Neural cell (in vitro differentiated cells): ENCODE data around the gene NINL. TPM values are rescaled to one million over a fixed set of nuclear protein-coding genes. Genes with fewer than 3 reads are reported as not detected.
"Not testable (repeated sequence)": the region's sequence is repeated elsewhere in the genome, so short reads cannot be mapped to it uniquely, and the experiment has no call there.

ENCODE experiments used
- H2AFZ ChIP-seq: fragments of 200-600, 300-800 bp; sonication (generic), shearing (Covaris generic); 2 replicates; pipeline ENCODE4 v1.6.0; 2014; ENCODE audit warnings: low read depth, mild to moderate bottlenecking, antibody characterized with exemption, low read length, moderate library complexity
- H3F3A ChIP-seq: fragments of 200-600 bp; shearing (Covaris generic); 2 replicates; pipeline ENCODE4 v1.6.1; 2016; ENCODE audit warnings: mild to moderate bottlenecking, moderate library complexity, mixed read lengths, antibody characterized with exemption, low read length; ENCODE audit not compliant: insufficient read depth, poor library complexity, severe bottlenecking
- H3K27ac ChIP-seq: fragments of 200-600, 300-800 bp; sonication (generic), shearing (Covaris generic); 2 replicates; pipeline ENCODE4 v1.5.1; 2014; ENCODE audit warnings: mild to moderate bottlenecking, low read length, moderate library complexity
- H3K27me3 ChIP-seq: fragments of 300-800, 200-600 bp; sonication (generic), shearing (Covaris generic); 2 replicates; pipeline ENCODE4 v1.6.0; 2014; ENCODE audit warnings: mild to moderate bottlenecking, low read depth, low read length, moderate library complexity; ENCODE audit not compliant: insufficient read depth
- H3K36me3 ChIP-seq: fragments of 300-800, 200-600 bp; sonication (generic), shearing (Covaris generic); 2 replicates; pipeline ENCODE4 v1.5.1; 2014; ENCODE audit warnings: mild to moderate bottlenecking, antibody characterized with exemption, low read length, moderate library complexity; ENCODE audit not compliant: insufficient read depth
- H3K4me2 ChIP-seq: fragments of 300-800, 200-600 bp; sonication (generic), shearing (Covaris generic); 2 replicates; pipeline ENCODE4 v1.6.0; 2014; ENCODE audit warnings: mild to moderate bottlenecking, low read length
- H3K4me3 ChIP-seq: fragments of 300-800, 200-600 bp; sonication (generic), shearing (Covaris generic); 2 replicates; pipeline ENCODE4 v1.5.1; 2014; ENCODE audit warnings: mild to moderate bottlenecking, low read length, moderate library complexity
- H3K79me2 ChIP-seq: fragments of 200-600 bp; shearing (Covaris generic); replicated peaks from 2 replicates; pipeline ENCODE4 v1.6.0; 2014; ENCODE audit warnings: mild to moderate bottlenecking, low read length, moderate library complexity; ENCODE audit not compliant: insufficient read depth
- H3K9ac ChIP-seq: fragments of 300-800, 200-600 bp; sonication (generic), shearing (Covaris generic); 2 replicates; pipeline ENCODE4 v1.6.1; 2016; ENCODE audit warnings: mild to moderate bottlenecking, low read length, mixed read lengths
- H3K9me2 ChIP-seq: fragments of 200-600 bp; shearing (Covaris generic); 2 replicates; pipeline ENCODE4 v1.6.1; 2016; ENCODE audit warnings: mild to moderate bottlenecking, low read length, mixed read lengths; ENCODE audit not compliant: insufficient read depth
- H3K9me3 ChIP-seq: fragments of 200-600, 300-800 bp; sonication (generic), shearing (Covaris generic); 2 replicates; pipeline ENCODE4 v1.6.1; 2016; ENCODE audit warnings: mild to moderate bottlenecking, mixed run types, low read length, moderate library complexity, mixed read lengths
- H4K20me1 ChIP-seq: fragments of 200-600 bp; shearing (Covaris generic); 2 replicates; pipeline ENCODE4 v1.6.1; 2016; ENCODE audit warnings: mild to moderate bottlenecking, mixed run types; ENCODE audit not compliant: insufficient read depth
- EP300 ChIP-seq: fragments of 450-650 bp; conservative IDR thresholded peaks from 2 replicates; pipeline ENCODE4 v1.6.1; 2014; ENCODE audit warnings: antibody characterized with exemption, mild to moderate bottlenecking, moderate library complexity; ENCODE audit not compliant: poor library complexity, severe bottlenecking
- EZH2 ChIP-seq: fragments of 200-600, 300-800 bp; shearing (Covaris generic), sonication (generic); IDR thresholded peaks from 2 replicates; pipeline ENCODE4 v1.6.1; 2014; ENCODE audit warnings: antibody characterized with exemption, low read length, borderline replicate concordance, mild to moderate bottlenecking; ENCODE audit not compliant: insufficient read depth, poor library complexity, severe bottlenecking
- MXI1 ChIP-seq: fragments of 450-650 bp; conservative IDR thresholded peaks from 2 replicates; pipeline ENCODE4 v1.6.1; 2014; ENCODE audit warnings: antibody characterized with exemption, mild to moderate bottlenecking; ENCODE audit not compliant: poor library complexity, severe bottlenecking
- POLR2AphosphoS5 ChIP-seq: IDR thresholded peaks from 2 replicates; pipeline ENCODE4 v1.6.1; 2012
- RAD21 ChIP-seq: fragments of 450-650 bp; conservative IDR thresholded peaks from 2 replicates; pipeline ENCODE4 v1.6.1; 2014; ENCODE audit warnings: antibody characterized with exemption, mild to moderate bottlenecking, moderate library complexity
- SMC3 ChIP-seq: fragments of 450-650 bp; conservative IDR thresholded peaks from 2 replicates; pipeline ENCODE4 v1.6.1; 2014; ENCODE audit warnings: antibody characterized with exemption, mild to moderate bottlenecking, moderate library complexity; ENCODE audit not compliant: poor library complexity
- TAF1 ChIP-seq: IDR thresholded peaks from 2 replicates; pipeline ENCODE4 v1.6.1; 2012; ENCODE audit warnings: low read depth
- polyA plus RNA-seq: library from polyadenylated mRNA; depleted of rRNA; stranded (reverse); fragments of >200 nt; gene quantifications from 2 replicates; pipeline ENCODE4 v1.2.3, GENCODE V29; 2014
- TF ChIP-seq, protein P1 (sequence below): fragments of 450-650 bp; IDR thresholded peaks from 2 replicates; pipeline ENCODE4 v1.5.1; 2014; ENCODE audit warnings: antibody characterized with exemption, mild to moderate bottlenecking, moderate library complexity; ENCODE audit not compliant: poor library complexity, severe bottlenecking
- TF ChIP-seq, protein P2 (sequence below): IDR thresholded peaks from 2 replicates; pipeline ENCODE4 v1.6.1; 2012; ENCODE audit warnings: borderline replicate concordance

The NINL gene
- polyA plus RNA-seq, 1 donor from 2014 or later: 49.6 TPM

DNA sequence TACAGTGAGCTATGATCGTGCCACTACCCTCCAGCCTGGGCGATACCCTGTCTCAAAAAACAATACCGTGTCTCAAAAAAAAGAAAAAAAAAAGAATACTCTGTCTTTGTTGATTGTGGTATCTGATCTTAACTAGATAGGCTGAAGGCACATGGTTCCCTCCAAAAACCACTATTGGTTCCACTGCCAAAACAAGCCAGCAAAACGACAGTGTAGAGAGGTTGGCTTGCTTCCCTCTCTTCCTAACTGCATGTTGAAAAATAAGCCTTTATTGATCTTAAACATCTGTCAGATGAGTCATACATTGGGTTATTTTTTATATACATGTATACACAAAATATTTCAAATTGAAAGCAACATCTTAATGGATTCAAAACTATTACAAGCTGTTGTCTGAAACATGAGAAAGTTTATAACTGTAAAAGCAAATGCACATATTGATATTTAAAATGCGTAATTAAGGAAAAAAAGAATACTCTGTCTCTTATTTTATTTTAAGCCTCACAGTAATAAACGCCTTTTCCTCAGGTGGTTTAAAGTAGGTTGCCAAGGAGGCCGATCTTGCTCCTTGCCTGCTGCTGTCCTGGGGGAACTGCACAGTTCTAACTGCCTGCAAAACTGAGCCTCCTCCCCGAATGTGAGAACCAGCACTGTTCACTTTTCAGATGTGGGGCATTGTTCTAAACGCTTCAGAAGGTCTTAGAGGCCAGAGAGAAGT lies 7.0 kb upstream of the NINL start:
- H3K4me2 ChIP-seq: no peak overlapping the region
- TF ChIP-seq EP300: no peak
- no peak for TF ChIP-seq MXI1
- TF ChIP-seq, protein P1, sequence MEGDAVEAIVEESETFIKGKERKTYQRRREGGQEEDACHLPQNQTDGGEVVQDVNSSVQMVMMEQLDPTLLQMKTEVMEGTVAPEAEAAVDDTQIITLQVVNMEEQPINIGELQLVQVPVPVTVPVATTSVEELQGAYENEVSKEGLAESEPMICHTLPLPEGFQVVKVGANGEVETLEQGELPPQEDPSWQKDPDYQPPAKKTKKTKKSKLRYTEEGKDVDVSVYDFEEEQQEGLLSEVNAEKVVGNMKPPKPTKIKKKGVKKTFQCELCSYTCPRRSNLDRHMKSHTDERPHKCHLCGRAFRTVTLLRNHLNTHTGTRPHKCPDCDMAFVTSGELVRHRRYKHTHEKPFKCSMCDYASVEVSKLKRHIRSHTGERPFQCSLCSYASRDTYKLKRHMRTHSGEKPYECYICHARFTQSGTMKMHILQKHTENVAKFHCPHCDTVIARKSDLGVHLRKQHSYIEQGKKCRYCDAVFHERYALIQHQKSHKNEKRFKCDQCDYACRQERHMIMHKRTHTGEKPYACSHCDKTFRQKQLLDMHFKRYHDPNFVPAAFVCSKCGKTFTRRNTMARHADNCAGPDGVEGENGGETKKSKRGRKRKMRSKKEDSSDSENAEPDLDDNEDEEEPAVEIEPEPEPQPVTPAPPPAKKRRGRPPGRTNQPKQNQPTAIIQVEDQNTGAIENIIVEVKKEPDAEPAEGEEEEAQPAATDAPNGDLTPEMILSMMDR: no peak
- TF ChIP-seq TAF1: no peak
- no peak for TF ChIP-seq SMC3
- no peak for TF ChIP-seq POLR2AphosphoS5
- TF ChIP-seq, protein P2, sequence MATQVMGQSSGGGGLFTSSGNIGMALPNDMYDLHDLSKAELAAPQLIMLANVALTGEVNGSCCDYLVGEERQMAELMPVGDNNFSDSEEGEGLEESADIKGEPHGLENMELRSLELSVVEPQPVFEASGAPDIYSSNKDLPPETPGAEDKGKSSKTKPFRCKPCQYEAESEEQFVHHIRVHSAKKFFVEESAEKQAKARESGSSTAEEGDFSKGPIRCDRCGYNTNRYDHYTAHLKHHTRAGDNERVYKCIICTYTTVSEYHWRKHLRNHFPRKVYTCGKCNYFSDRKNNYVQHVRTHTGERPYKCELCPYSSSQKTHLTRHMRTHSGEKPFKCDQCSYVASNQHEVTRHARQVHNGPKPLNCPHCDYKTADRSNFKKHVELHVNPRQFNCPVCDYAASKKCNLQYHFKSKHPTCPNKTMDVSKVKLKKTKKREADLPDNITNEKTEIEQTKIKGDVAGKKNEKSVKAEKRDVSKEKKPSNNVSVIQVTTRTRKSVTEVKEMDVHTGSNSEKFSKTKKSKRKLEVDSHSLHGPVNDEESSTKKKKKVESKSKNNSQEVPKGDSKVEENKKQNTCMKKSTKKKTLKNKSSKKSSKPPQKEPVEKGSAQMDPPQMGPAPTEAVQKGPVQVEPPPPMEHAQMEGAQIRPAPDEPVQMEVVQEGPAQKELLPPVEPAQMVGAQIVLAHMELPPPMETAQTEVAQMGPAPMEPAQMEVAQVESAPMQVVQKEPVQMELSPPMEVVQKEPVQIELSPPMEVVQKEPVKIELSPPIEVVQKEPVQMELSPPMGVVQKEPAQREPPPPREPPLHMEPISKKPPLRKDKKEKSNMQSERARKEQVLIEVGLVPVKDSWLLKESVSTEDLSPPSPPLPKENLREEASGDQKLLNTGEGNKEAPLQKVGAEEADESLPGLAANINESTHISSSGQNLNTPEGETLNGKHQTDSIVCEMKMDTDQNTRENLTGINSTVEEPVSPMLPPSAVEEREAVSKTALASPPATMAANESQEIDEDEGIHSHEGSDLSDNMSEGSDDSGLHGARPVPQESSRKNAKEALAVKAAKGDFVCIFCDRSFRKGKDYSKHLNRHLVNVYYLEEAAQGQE: no peak
- TF ChIP-seq EZH2: no peak
- TF ChIP-seq RAD21: no peak
- H3K27me3 ChIP-seq: no peaks in the 10 kb centered on the region
- no peak overlapping the region for H2AFZ ChIP-seq
- H3K36me3 ChIP-seq: no peaks in the 10 kb centered on the region
- no peaks in the 10 kb centered on the region for H4K20me1 ChIP-seq
- H3F3A ChIP-seq: no peaks in the 10 kb centered on the region
- H3K9me2 ChIP-seq: no peaks in the 10 kb centered on the region
- no peaks in the 10 kb centered on the region for H3K79me2 ChIP-seq
- H3K27ac ChIP-seq: no peak overlapping the region
- H3K4me3 ChIP-seq: no peak overlapping the region
- no peak overlapping the region for H3K9ac ChIP-seq
- H3K9me3 ChIP-seq: no peaks in the 10 kb centered on the region

DNA sequence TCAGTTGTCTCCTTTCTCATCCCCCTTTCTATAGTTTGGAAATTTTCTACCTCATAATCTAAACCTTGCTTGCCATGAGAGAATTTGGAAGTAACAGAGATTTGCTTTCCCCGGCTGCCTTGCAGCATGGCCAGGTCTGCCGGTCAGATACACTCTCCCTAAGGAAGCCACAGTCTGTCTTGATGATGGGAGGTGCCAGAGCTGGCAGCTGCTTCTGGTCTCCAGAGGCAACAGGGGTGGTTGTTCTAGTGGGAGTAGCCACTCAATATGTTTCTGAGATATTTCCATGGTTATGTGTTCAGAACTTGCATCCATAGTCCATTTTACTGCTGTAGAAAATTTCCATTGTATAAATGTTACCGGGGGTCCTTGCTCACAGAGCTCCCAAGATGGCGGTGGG lies 5.4 kb upstream of the NINL start:
- not testable (repeated sequence) for H3K27me3 ChIP-seq, H4K20me1 ChIP-seq, H3K9me2 ChIP-seq, H2AFZ ChIP-seq, H3K4me3 ChIP-seq, H3K4me2 ChIP-seq, H3K27ac ChIP-seq, H3K36me3 ChIP-seq, H3K79me2 ChIP-seq, H3K9me3 ChIP-seq, H3K9ac ChIP-seq, H3F3A ChIP-seq
